Adrenal gland (tissue), 12 donors: ENCODE measurements around the gene DHODH. TPM values are rescaled to one million over a fixed set of nuclear protein-coding genes. Genes with fewer than 3 reads are reported as not detected.

Experiments used
- DNase-seq, 7 donors: peaks; one replicate each; pipeline ENCODE4 v3.0.0-alpha.2; 2019 to 2020
- H3K27ac ChIP-seq, 5 donors: fragments of 200-600 bp; sonication (generic) in 4 of 5; 1 replicate in 3 of 5; 2 replicates in 2 of 5; pipeline versions ENCODE4 v1.5.1 to v1.8.0; 2016 to 2020; ENCODE audit warnings: mild to moderate bottlenecking in 1 of 5
- H3K27me3 ChIP-seq: fragments of 200-600 bp; 2 replicates; pipeline ENCODE4 v1.8.0; 2021
- H3K36me3 ChIP-seq, 2 donors: fragments of 200-600 bp; replicated peaks in 1 of 2; 1 replicate in 1 of 2; 2 replicates in 1 of 2; pipeline versions ENCODE4 v1.5.1 to v1.8.0; 2018 to 2022
- H3K4me1 ChIP-seq, 2 donors: fragments of 200-600 bp; replicated peaks in 1 of 2; 1 replicate in 1 of 2; 2 replicates in 1 of 2; pipeline versions ENCODE4 v1.5.1 to v1.8.0; 2018 to 2021
- H3K4me3 ChIP-seq, 4 donors: fragments of 200-600 bp; sonication (generic) in 3 of 4; one replicate each; pipeline ENCODE4 v1.5.1; 2016 to 2018
- H3K9me3 ChIP-seq, 3 donors: fragments of 200-600 bp; sonication (generic) in 1 of 3; replicated peaks in 1 of 3; 1 replicate in 2 of 3; 2 replicates in 1 of 3; pipeline versions ENCODE4 v1.5.1 to v1.8.0; 2016 to 2021
- CTCF ChIP-seq, 6 experiments: fragments of 450-650 bp in 4 of 6; fragments of 200-600 bp in 2 of 6; sonication (generic) in 1 of 6; IDR thresholded peaks; 1 replicate in 5 of 6; 2 replicates in 1 of 6; pipeline versions ENCODE4 v1.5.1 to v1.8.0; 2016 to 2021; ENCODE audit warnings: antibody characterized with exemption in 6 of 6, mild to moderate bottlenecking in 2 of 6, moderate library complexity in 1 of 6
- POLR2A ChIP-seq, 2 donors: fragments of 450-650 bp; IDR thresholded peaks; one replicate each; pipeline ENCODE4 v1.6.1; 2017; ENCODE audit warnings: antibody characterized with exemption in 2 of 2, mild to moderate bottlenecking in 2 of 2, moderate library complexity in 1 of 2
- WGBS, 4 donors: extraction: QIAGEN DNeasy Blood & Tissue Kit in 2 of 4; methylation state at CpG; one replicate each; pipeline versions ENCODE4 v1.1.5 to v1.1.7; 2013 to 2017; 5-methylcytosine and 5-hydroxymethylcytosine counted together
- intact Hi-C, 2 donors: fragments of 100-400 bp; cut with DNase I; formaldehyde crosslinking; loops; one replicate each; pipeline versions ENCODE4 v1.14.1 to v1.15.0; 2022 to 2023
- polyA plus RNA-seq, 3 donors: library from polyadenylated mRNA; stranded (reverse); fragments of 200-250 nt in 2 of 3; fragments of 350-450 nt in 1 of 3; fragmentation: Illumina TruSeq in 1 of 3; extraction: RNeasy Lipid Tissue Mini Kit (QIAGEN cat#74804) in 1 of 3; gene quantifications; one replicate each; pipeline ENCODE4 v1.2.3, GENCODE V29; 2013 to 2014
- total RNA-seq, 9 donors: library from RNA; depleted of rRNA in 4 of 9; stranded (reverse); fragments of >200 nt in 4 of 9; fragments of 120-200 nt in 1 of 9; fragmentation: NEBNext Ultra II Directional in 1 of 9; extraction: Animal tissue kit (Norgen Biotek cat#: 25700) in 1 of 9; gene quantifications; one replicate each; pipeline versions ENCODE4 v1.1.0 to v1.2.4, GENCODE V29; 2013 to 2023
- donor health status: healthy with polysubstance abuse.
- donor health status: Bipolar disorder and iron deficiency.
- donor health status: DM: yes; HTN: yes; CAD: no.
- donor health status: DM: no; HTN: no; CAD: no.
- donor health status: DM: no; HTN: no; CAD: no.
- donor health status: DM: yes; HTN: yes; CAD: no.

DHODH gene
- total and polyA plus RNA-seq, 12 donors: 1.9 to 11.3 (median 7.9) TPM

GRCh38 chr16:72022127-72022526 lies 13.6 kb downstream of the DHODH start:
- Histone ChIP-seq H3K4me1 (no peaks in the 10 kb centered on the region), H3K36me3 (peaks cover 0 to 47% of the 10 kb centered on the region in 2 donors), H3K4me3 (no peak overlapping the region), H3K27me3 (no peaks in the 10 kb centered on the region), H3K27ac (no peak overlapping the region), H3K9me3 (no peaks in the 10 kb centered on the region)
- TF ChIP-seq CTCF (IDR thresholded peaks at IDR 0.05): no peak
- TF ChIP-seq POLR2A (IDR thresholded peaks at IDR 0.05): no peak
- DNase-seq: no peak
- intact Hi-C loops: no loop called here
- 93 to 97% (median 94%) methylated on average over 12 to 13 of the region's 13 CpGs for WGBS, 4 donors

DNA sequence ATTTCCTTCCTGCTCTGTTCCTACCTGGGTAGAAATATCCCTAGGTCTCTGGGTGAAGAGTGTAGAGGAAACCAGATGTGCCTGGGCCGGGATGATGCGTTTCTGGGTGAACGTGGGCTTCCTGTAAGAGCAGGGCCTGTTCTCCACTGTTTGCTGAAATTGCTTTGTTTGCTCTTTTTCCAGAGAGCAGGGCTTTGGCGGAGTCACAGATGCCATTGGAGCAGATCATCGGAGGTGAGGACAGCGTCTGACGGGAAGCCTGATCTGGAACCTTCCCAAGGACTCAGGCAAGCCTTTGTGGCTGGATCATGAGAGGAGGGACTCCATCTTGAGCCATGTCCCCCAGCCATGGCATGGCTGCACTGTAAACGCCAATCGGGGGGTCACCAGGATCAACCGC lies 15.4 kb downstream of the DHODH start:
- 89 to 94% (median 93%) methylated on average over 9 to 10 of the region's 10 CpGs for WGBS, 4 donors
- peaks cover 0 to 47% of the 10 kb centered on the region in 2 donors for H3K36me3 ChIP-seq

DNA sequence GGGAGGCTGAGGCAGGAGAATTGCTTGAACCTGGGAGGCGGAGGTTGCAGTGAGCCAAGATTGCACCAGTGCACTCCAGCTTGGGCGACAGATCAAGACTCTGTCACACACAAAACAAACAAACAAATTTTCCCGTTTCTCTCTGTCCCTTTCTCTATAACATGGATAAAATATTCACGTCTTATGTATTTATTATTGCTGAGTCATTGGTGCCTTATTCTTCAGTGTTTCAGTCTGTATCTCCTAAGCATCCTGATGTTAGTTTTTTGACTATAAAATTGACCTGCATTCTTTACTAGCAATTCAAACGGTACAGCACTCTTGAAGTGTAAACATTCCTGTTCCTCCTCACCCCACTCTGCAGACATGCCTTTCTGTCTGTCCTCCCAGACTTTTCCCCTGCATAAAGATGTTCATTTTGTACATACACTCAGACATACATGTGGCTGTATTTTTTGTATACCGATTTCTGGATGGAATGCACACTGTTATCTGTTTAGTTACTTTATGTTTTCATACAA lies 16.4 kb downstream of the DHODH start:
- peaks cover 0 to 47% of the 10 kb centered on the region in 2 donors for H3K36me3 ChIP-seq
- TF ChIP-seq CTCF (IDR thresholded peaks at IDR 0.05) (no peak), POLR2A (IDR thresholded peaks at IDR 0.05) (no peak)
- no peaks in the 10 kb centered on the region for H3K4me1 ChIP-seq
- no peaks in the 10 kb centered on the region for H3K9me3 ChIP-seq
- intact Hi-C loops: no loop called here
- DNase-seq: no peak
- no peak overlapping the region for H3K27ac ChIP-seq
- no peak overlapping the region for H3K4me3 ChIP-seq
- no peaks in the 10 kb centered on the region for H3K27me3 ChIP-seq
- WGBS, 4 donors: 70 to 81% (median 74%) methylated on average over 6 of the region's 6 CpGs

More for the DNA sequence above, 15.4 kb downstream of the DHODH start:
- no peak for TF ChIP-seq POLR2A (IDR thresholded peaks at IDR 0.05)
- no peak for TF ChIP-seq CTCF (IDR thresholded peaks at IDR 0.05)
- Histone ChIP-seq H3K27ac (no peak overlapping the region), H3K9me3 (no peaks in the 10 kb centered on the region), H3K4me3 (no peak overlapping the region), H3K4me1 (no peaks in the 10 kb centered on the region), H3K27me3 (no peaks in the 10 kb centered on the region)
- intact Hi-C loops: no loop called here
- no peak for DNase-seq

DNA sequence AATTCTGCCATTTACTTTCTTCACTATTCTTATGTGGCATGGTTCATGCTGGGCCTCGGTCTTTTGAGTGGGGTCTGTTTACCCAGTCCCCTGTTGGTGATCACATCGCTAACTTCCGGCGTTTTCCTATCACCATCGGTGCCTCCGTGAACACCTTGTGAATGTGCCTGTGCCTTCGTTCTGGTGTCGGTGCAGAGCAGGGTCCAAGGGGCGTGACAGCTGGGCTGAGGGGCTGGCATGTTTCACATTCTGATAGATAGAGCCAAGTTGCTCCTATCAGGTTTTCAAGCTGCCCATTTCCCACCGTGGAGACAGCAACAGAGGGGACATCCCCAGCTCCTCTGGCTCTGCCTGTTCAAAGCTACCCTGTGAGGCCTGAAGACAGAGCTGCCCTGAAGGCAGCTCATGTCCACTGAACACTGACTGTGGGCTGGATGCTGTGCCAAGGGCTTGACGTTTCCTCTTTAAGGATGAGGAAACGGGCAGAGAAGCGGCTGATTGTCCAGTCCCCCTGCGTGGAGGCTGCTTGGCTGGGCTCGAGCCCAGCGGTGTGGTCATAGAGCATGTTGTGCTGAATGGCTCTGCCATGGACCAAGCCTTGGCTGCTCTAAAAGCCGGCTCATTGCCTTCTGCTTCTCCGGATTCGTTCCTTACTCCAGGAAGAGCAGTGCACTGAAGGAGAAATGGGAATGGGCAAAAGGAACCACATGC lies 17.0 kb downstream of the DHODH start:
- H3K9me3 ChIP-seq: no peaks in the 10 kb centered on the region
- intact Hi-C loops: no loop called here
- no peak for DNase-seq
- 88 to 95% (median 92%) methylated on average over 12 to 19 of the region's 19 CpGs for WGBS, 4 donors
- no peak overlapping the region for H3K27ac ChIP-seq
- no peaks in the 10 kb centered on the region for H3K27me3 ChIP-seq
- H3K4me3 ChIP-seq: no peak overlapping the region
- no peaks in the 10 kb centered on the region for H3K4me1 ChIP-seq
- peaks cover 0 to 47% of the 10 kb centered on the region in 2 donors for H3K36me3 ChIP-seq
- TF ChIP-seq POLR2A (IDR thresholded peaks at IDR 0.05): no peak
- no peak for TF ChIP-seq CTCF (IDR thresholded peaks at IDR 0.05)
